ENCODE data around the gene PLEKHH3. TPM values are rescaled to one million over a fixed set of nuclear protein-coding genes. Genes with fewer than 3 reads are reported as not detected.

PLEKHH3 gene
- total and polyA plus RNA-seq, 3 experiments from 2014 or later = 0.38 to 0.70 TPM; not detected in 1

DNA sequence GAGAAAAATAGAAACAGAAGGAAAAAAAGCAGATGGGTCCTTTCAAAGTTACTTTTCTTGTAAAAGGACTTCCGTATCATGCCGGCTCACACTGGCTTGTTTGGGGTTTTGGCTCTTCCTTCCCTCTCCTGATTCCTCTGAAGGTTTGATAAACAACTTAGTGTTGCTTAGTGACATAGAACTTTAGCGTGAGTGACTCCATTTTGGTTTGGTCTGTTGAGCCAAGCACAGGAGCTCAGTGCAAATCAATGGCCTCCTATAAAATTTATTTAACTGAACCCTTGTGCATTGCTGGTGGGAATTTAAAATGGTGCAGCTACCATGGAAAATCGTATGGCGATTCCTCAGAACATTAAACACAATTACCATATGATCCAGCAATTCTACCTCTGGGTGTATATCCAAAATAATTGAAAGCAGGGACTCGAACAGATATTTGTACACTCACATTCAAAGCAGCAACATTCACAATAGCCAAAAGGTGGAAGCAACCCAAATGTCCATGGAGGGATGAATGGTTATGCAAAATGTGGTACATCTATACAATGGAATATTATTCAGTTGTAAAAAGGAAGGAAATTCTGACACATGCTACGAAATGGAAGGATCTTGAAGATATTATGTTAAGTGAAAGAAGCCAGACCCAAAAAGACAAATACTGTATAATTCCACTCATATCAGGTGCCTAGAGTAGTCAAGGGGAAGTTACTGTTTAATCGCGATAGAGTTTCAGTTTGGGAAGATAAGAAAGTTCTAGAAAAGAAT, 18.8 kb downstream of the PLEKHH3 start:
- Mint-ChIP-seq H3K27me3 (peaks cover 12% of the 10 kb centered on the region in 2 donors), H3K27ac (peak overlapping the region in 2 of 8 donors; percentile 49 to 57), H3K9me3 (no peaks in the 10 kb centered on the region), H3K4me3 (peak overlapping the region; percentile 86 to 94 (median 92)), H3K4me1 (peaks cover 13 to 25% (median 14%) of the 10 kb centered on the region in 3 donors), H3K36me3 (peaks cover 3 to 5% (median 3%) of the 10 kb centered on the region in 3 donors)
- H3K9me3 ChIP-seq (ENCODE audit: low read length) = no peaks in the 10 kb centered on the region
- no peak for DNase-seq
- CTCF ChIA-PET = interaction anchor here (0.8 to 1.4 kb wide), 2 partner anchors 13 to 21 kb away, joined by 3 read pairs; no protein-coding TSS in a partner anchor
- H3K4me3 ChIP-seq (ENCODE audit: low read length) = no peak overlapping the region
- H3K27me3 ChIP-seq (ENCODE audit: insufficient read depth, low read length, poor library complexity, severe bottlenecking) = no peaks in the 10 kb centered on the region
- H3K4me1 ChIP-seq (ENCODE audit: insufficient read depth, low read length) = peaks cover 5% of the 10 kb centered on the region
- POLR2A ChIA-PET = no interaction called here
- no peaks in the 10 kb centered on the region for H3K36me3 ChIP-seq (ENCODE audit: insufficient read depth, low read length)
- H3K27ac ChIP-seq (ENCODE audit: low read depth, low read length) = no peak overlapping the region

DNA sequence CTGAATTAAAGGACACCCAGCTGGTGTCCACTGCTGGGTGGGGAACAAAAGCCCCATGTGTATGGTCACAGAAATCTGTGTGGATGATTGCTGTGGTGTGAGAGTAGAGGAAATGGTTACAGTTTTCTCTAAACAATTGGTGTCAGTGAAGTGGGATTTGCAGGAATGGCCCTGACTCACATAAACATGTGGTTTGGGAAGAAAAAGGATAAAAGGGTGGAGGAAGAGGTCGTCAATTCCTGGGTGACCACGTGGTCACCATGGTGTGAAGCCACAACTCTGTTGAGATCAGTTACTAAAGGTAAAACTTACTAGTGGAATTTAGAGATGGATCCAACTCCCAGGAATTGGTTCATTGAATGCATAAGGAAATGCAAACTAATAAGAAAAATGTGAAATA, 21.3 kb downstream of the PLEKHH3 start:
- Histone ChIP-seq H3K27me3 (ENCODE audit: insufficient read depth, low read length, poor library complexity, severe bottlenecking) (no peaks in the 10 kb centered on the region), H3K36me3 (ENCODE audit: insufficient read depth, low read length) (no peaks in the 10 kb centered on the region), H3K9me3 (ENCODE audit: low read length) (no peaks in the 10 kb centered on the region), H3K27ac (ENCODE audit: low read depth, low read length) (no peak overlapping the region), H3K4me1 (ENCODE audit: insufficient read depth, low read length) (peaks cover 5% of the 10 kb centered on the region), H3K4me3 (ENCODE audit: low read length) (no peak overlapping the region)
- ChIA-PET CTCF (no interaction called here), POLR2A (no interaction called here)
- Mint-ChIP-seq H3K4me1 (peaks cover 11 to 24% (median 13%) of the 10 kb centered on the region in 3 donors), H3K27me3 (peaks cover 18 to 19% of the 10 kb centered on the region in 2 donors), H3K36me3 (peaks cover 2 to 3% (median 2%) of the 10 kb centered on the region in 3 donors), H3K27ac (no peak overlapping the region), H3K9me3 (no peaks in the 10 kb centered on the region), H3K4me3 (peak overlapping the region in 1 of 7 donors; percentile 23)
- DNase-seq = no peak

DNA sequence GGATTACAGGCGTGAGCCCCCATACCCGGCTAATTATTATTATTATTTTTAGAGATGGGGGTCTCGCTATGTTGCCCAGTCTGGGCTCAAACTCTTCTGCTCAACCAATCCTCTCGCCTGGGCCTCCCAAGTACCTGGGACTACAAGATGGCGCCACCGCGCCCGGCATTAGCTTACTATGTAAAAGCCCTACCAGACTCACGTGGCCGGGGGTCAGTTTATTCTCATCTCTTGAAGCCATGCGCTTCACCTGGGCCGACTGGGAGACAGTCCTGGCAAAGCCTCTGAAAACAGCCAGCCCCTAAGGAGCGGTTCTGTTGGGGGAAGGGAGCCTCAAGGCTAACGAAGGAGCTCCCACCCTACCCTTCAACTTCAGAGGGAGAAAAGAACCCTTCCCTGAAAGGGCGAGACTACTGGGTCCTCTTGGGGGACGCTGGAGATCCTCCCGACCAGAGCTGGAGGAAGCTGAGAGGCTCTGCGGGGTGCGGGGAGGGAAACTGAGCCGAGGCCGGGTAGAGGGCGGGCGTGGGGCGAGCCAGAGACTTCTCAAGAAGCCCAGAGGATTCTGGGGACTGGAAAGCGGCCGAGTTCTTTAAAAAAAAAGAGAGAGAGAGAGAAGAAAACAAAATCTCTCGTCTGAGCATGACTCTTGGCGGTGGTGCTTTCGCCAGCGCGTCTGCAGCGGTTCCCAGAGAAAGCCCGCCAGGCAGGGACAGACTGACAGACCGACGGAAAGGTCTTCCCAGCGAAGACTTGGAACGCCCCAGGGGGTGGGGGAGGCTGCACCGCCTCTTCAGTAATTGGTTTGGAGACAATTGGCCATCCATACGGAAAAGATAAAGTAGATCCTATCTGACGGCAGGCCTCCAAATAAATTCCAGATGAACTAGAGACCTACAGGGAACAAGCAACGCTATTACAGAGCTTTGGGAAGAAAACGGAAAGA, 23.3 kb downstream of the PLEKHH3 start:
- Mint-ChIP-seq H3K27ac (no peak overlapping the region), H3K4me3 (peak overlapping the region in 1 of 7 donors; percentile 54), H3K9me3 (no peaks in the 10 kb centered on the region), H3K4me1 (peaks cover 5 to 7% (median 7%) of the 10 kb centered on the region in 3 donors), H3K27me3 (peaks cover 21 to 22% of the 10 kb centered on the region in 2 donors), H3K36me3 (peaks cover 0 to 3% (median 0%) of the 10 kb centered on the region in 3 donors)
- no peaks in the 10 kb centered on the region for H3K27me3 ChIP-seq (ENCODE audit: insufficient read depth, low read length, poor library complexity, severe bottlenecking)
- no peaks in the 10 kb centered on the region for H3K36me3 ChIP-seq (ENCODE audit: insufficient read depth, low read length)
- H3K27ac ChIP-seq (ENCODE audit: low read depth, low read length) = no peak overlapping the region
- peaks cover 1% of the 10 kb centered on the region for H3K4me1 ChIP-seq (ENCODE audit: insufficient read depth, low read length)
- ChIA-PET CTCF (interaction anchor here (1.0 kb wide), 1 partner anchor 30 kb away, joined by 3 read pairs; no protein-coding TSS in a partner anchor), POLR2A (no interaction called here)
- no peak overlapping the region for H3K4me3 ChIP-seq (ENCODE audit: low read length)
- H3K9me3 ChIP-seq (ENCODE audit: low read length) = no peaks in the 10 kb centered on the region
- no peak for DNase-seq

DNA sequence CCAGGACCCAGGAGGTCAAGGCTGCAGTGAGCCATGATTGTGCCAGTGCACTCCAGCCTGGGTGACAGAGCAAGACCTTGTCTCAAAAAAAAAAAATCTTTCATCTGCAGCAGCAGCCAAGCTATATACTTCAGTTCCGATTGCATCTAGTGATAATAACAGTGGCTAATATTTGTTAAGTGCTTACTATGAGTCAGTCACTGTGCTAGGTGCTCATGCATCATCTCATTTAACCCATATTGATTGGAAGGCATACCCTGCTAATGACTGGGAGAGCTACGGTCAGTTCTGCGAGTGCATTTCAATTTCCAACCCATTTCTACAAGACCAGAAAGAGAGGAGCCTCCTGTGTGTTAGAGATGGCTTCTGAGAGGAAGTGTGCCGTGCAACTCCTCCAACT, 25.4 kb downstream of the PLEKHH3 start:
- no peak overlapping the region for H3K27ac ChIP-seq (ENCODE audit: low read depth, low read length)
- no peak for DNase-seq
- Mint-ChIP-seq H3K27me3 (peaks cover 21 to 22% of the 10 kb centered on the region in 2 donors), H3K9me3 (no peaks in the 10 kb centered on the region), H3K4me3 (no peak overlapping the region), H3K4me1 (peaks cover 3 to 9% (median 5%) of the 10 kb centered on the region in 3 donors), H3K36me3 (peaks cover 0 to 3% (median 0%) of the 10 kb centered on the region in 3 donors), H3K27ac (no peak overlapping the region)
- no peaks in the 10 kb centered on the region for H3K36me3 ChIP-seq (ENCODE audit: insufficient read depth, low read length)
- H3K9me3 ChIP-seq (ENCODE audit: low read length) = no peaks in the 10 kb centered on the region
- ChIA-PET POLR2A (no interaction called here), CTCF (interaction anchor here (1.0 kb wide), 1 partner anchor 10 kb away, joined by 3 read pairs; no protein-coding TSS in a partner anchor)
- no peaks in the 10 kb centered on the region for H3K27me3 ChIP-seq (ENCODE audit: insufficient read depth, low read length, poor library complexity, severe bottlenecking)
- no peak overlapping the region for H3K4me3 ChIP-seq (ENCODE audit: low read length)
- no peaks in the 10 kb centered on the region for H3K4me1 ChIP-seq (ENCODE audit: insufficient read depth, low read length)

DNA sequence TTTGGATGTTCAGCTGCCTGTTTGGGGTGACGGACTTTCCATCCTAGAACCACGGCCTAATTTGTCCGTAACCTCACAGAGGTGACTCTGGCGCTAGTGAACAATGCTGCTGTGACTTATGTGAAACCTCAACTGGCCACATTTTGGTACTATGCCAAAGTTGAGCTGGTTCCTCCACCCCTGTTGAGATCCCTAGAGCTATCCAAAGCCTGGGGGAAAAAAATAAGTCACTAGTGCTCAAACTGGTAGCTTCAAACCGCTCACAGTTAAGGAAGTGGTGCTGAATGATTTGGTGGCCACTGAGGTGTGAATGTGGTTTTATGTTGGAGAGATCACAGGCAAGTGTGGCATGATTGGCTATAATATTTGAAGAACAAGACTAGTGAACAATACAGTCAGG, 29.0 kb downstream of the PLEKHH3 start:
- H3K4me1 Mint-ChIP-seq = peaks cover 0 to 9% (median 3%) of the 10 kb centered on the region in 3 donors
- ChIA-PET CTCF (no interaction called here), POLR2A (no interaction called here)
- H3K9me3 ChIP-seq (ENCODE audit: low read length) = no peaks in the 10 kb centered on the region
- H3K27ac ChIP-seq (ENCODE audit: low read depth, low read length) = no peak overlapping the region
- H3K4me1 ChIP-seq (ENCODE audit: insufficient read depth, low read length) = no peaks in the 10 kb centered on the region
- H3K36me3 Mint-ChIP-seq = no peaks in the 10 kb centered on the region
- H3K27me3 ChIP-seq (ENCODE audit: insufficient read depth, low read length, poor library complexity, severe bottlenecking) = no peaks in the 10 kb centered on the region
- H3K27ac Mint-ChIP-seq = no peak overlapping the region
- H3K27me3 Mint-ChIP-seq = peaks cover 10 to 12% of the 10 kb centered on the region in 2 donors
- H3K36me3 ChIP-seq (ENCODE audit: insufficient read depth, low read length) = no peaks in the 10 kb centered on the region
- H3K4me3 Mint-ChIP-seq = no peak overlapping the region
- H3K4me3 ChIP-seq (ENCODE audit: low read length) = no peak overlapping the region
- no peaks in the 10 kb centered on the region for H3K9me3 Mint-ChIP-seq
- no peak for DNase-seq

DNA sequence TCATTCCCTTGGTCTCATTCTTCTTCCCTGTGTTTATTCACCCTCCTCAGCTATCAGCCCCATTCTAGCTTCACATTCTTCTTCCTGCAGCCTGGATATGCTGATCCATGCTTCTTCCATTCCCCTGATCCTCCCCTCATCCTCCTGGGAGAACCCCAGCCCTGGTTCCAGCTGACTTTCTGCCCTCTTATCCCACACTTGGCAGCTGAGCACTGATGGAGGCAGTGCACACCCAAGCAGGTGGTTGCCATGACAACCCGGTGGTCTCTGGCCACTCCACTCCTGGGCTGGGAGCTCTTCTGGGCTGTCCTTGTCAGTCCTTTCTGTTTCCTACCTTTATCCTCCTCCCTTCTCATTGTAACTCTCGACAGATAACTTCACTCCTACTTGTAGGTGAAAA, 34.5 kb downstream of the PLEKHH3 start:
- CTCF ChIA-PET = no interaction called here
- Histone ChIP-seq H3K36me3 (ENCODE audit: insufficient read depth, low read length) (no peaks in the 10 kb centered on the region), H3K4me1 (ENCODE audit: insufficient read depth, low read length) (no peaks in the 10 kb centered on the region), H3K4me3 (ENCODE audit: low read length) (no peak overlapping the region), H3K27ac (ENCODE audit: low read depth, low read length) (no peak overlapping the region), H3K27me3 (ENCODE audit: insufficient read depth, low read length, poor library complexity, severe bottlenecking) (no peaks in the 10 kb centered on the region), H3K9me3 (ENCODE audit: low read length) (no peaks in the 10 kb centered on the region)
- Mint-ChIP-seq H3K36me3 (no peaks in the 10 kb centered on the region), H3K27me3 (peaks cover 5 to 12% of the 10 kb centered on the region in 2 donors), H3K4me3 (no peak overlapping the region), H3K9me3 (no peaks in the 10 kb centered on the region), H3K27ac (no peak overlapping the region), H3K4me1 (no peaks in the 10 kb centered on the region)
- DNase-seq = no peak
- POLR2A ChIA-PET = no interaction called here

DNA sequence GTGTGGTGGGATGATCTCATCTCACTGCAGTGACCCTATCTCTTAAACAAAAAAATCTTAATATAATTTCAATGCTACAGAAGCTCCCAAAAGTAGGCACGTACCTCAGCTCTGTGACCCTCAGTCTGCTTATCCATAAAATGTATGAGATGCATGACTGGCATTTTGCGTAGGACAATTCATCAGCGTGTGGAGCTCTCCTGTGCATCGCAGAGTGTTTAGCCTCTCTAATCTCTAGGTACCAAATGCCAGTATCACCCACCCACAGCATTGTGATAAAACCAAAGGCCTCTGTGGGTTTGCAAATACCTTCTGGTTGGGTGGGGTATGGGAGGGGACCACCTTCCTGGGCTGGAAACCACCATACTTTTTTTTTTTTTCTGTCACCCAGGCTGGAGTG, 36.7 kb downstream of the PLEKHH3 start:
- POLR2A ChIA-PET = no interaction called here
- Mint-ChIP-seq H3K9me3 (no peaks in the 10 kb centered on the region), H3K36me3 (no peaks in the 10 kb centered on the region)

More for the DNA sequence above, 36.7 kb downstream of the PLEKHH3 start:
- Histone ChIP-seq H3K27ac (ENCODE audit: low read depth, low read length) (no peak overlapping the region), H3K9me3 (ENCODE audit: low read length) (no peaks in the 10 kb centered on the region), H3K4me3 (ENCODE audit: low read length) (no peak overlapping the region), H3K36me3 (ENCODE audit: insufficient read depth, low read length) (no peaks in the 10 kb centered on the region), H3K27me3 (ENCODE audit: insufficient read depth, low read length, poor library complexity, severe bottlenecking) (no peaks in the 10 kb centered on the region), H3K4me1 (ENCODE audit: insufficient read depth, low read length) (no peaks in the 10 kb centered on the region)
- no peak overlapping the region for H3K27ac Mint-ChIP-seq
- H3K27me3 Mint-ChIP-seq = peaks cover 5 to 12% of the 10 kb centered on the region in 2 donors
- no peaks in the 10 kb centered on the region for H3K4me1 Mint-ChIP-seq
- CTCF ChIA-PET = interaction anchor here (0.9 kb wide), 1 partner anchor 21 kb away, joined by 4 read pairs; no protein-coding TSS in a partner anchor
- H3K4me3 Mint-ChIP-seq = no peak overlapping the region
- no peak for DNase-seq
